Omental fat pad (tissue), 4 donors: ENCODE data around the gene KLHDC3. TPM values are rescaled to one million over a fixed set of nuclear protein-coding genes. Genes with fewer than 3 reads are reported as not detected.
"Not testable (repeated sequence)": the region's sequence is repeated elsewhere in the genome, so short reads cannot be mapped to it uniquely, and the experiment has no call there.

Source experiments
- ATAC-seq: fragments of 150-250 bp; one replicate; pipeline ENCODE4 v1.9.1; 2016; ENCODE audit warnings: mild to moderate bottlenecking, moderate library complexity; ENCODE audit not compliant: low FRiP score
- DNase-seq: peaks from one replicate; pipeline ENCODE4 v3.0.0-alpha.2; 2019; ENCODE audit warnings: low spot score
- total RNA-seq, 4 donors: library from RNA; depleted of rRNA; stranded (reverse); fragments of >200 nt; gene quantifications; one replicate each; pipeline ENCODE4 v1.1.0, GENCODE V29; 2016
- TF ChIP-seq, protein P1 (sequence below), 3 donors: fragments of 450-650 bp; IDR thresholded peaks; one replicate each; pipeline ENCODE4 v1.5.1; 2016 to 2017; ENCODE audit warnings: antibody characterized with exemption in 3 of 3, mild to moderate bottlenecking in 3 of 3, moderate library complexity in 2 of 3

The KLHDC3 gene
- total RNA-seq, 4 donors from 2014 or later = 58.0 to 106 (median 95.0) TPM

DNA sequence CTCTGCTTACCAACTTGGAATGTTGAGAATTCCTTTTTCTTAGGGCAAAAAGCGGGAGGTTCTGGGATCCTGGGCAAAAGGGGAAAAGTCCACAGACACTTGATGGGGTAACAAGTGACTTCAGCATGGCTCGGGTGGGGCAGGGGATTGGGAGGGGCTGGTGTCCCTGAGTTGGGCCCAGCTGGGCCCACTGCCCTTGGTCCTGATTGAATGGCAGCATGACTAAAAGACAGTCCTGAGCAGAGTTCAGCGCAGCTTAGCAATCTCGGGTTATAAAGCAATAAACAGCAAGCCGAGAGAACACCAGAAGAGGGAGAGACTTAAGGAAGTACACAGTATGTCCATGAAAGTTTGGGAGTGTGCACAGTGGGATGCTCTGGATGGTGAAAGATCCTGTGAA lies 24.1 kb upstream of the KLHDC3 start:
- TF ChIP-seq, protein P1, sequence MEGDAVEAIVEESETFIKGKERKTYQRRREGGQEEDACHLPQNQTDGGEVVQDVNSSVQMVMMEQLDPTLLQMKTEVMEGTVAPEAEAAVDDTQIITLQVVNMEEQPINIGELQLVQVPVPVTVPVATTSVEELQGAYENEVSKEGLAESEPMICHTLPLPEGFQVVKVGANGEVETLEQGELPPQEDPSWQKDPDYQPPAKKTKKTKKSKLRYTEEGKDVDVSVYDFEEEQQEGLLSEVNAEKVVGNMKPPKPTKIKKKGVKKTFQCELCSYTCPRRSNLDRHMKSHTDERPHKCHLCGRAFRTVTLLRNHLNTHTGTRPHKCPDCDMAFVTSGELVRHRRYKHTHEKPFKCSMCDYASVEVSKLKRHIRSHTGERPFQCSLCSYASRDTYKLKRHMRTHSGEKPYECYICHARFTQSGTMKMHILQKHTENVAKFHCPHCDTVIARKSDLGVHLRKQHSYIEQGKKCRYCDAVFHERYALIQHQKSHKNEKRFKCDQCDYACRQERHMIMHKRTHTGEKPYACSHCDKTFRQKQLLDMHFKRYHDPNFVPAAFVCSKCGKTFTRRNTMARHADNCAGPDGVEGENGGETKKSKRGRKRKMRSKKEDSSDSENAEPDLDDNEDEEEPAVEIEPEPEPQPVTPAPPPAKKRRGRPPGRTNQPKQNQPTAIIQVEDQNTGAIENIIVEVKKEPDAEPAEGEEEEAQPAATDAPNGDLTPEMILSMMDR (IDR thresholded peaks at IDR 0.05) = no peak
- no peak for DNase-seq
- no peak for ATAC-seq

DNA sequence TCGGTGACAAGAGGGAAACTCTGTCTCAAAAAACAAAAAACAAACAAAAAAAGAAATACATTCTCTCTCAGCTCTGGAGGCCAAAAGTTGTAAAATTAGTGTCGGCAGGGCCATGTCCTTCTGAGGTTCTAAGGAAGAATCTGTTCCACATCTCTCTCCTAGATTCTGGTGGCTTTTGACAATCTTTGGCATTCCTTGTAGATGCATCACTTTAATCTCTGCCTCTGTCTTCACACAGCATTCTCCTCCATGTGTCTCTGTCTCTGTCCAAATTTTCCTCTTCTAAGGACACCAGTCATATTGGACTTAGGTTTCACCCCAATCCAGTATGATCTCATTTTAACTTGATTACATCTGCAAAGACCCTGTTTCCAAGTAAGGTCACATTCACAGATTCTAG lies 20.6 kb upstream of the KLHDC3 start:
- no peak for ATAC-seq
- DNase-seq = no peak
- TF ChIP-seq, protein P1 (IDR thresholded peaks at IDR 0.05) = no peak

DNA sequence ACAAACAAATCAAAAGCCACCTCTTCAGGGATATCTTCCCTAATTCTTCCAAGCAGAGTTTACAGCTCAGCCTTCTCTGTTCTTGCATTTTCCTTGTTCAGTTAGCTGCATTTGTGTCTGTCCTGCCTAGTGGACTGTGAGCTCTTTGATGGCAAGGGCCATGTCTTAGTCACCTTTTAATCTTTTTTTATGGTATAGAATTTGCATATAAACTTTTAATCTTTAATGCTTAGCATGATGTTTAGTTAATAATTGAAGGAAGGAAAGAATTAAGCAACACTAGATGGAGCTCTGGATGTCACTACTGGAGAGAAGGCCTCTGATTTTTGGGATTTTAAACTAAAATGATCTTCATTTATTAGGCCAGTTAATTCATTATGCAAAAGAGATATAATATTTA lies 17.5 kb upstream of the KLHDC3 start:
- no peak for ATAC-seq
- TF ChIP-seq, protein P1 (IDR thresholded peaks at IDR 0.05) = no peak

DNA sequence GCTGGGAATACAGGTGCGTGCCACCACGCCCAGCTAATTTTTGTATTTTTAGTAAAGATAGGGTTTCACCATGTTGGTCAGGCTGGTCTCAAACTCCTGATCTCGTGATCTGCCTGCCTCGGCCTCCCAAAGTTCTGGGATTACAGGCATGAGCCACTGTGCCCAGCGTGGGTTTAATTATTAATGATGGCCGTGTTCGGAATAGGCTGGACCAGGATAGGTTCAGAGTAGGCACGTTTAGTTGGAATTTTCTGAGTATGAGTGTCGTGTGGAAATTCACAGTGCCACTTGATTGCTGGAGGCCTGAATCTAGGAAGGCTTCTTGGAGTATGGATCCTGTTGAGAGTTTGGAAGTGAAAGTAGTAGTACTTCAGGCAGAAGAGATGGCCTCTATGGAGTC lies 15.8 kb upstream of the KLHDC3 start:
- not testable (repeated sequence) for ATAC-seq, DNase-seq

More for the DNA sequence above, 17.5 kb upstream of the KLHDC3 start:
- DNase-seq = no peak

DNA sequence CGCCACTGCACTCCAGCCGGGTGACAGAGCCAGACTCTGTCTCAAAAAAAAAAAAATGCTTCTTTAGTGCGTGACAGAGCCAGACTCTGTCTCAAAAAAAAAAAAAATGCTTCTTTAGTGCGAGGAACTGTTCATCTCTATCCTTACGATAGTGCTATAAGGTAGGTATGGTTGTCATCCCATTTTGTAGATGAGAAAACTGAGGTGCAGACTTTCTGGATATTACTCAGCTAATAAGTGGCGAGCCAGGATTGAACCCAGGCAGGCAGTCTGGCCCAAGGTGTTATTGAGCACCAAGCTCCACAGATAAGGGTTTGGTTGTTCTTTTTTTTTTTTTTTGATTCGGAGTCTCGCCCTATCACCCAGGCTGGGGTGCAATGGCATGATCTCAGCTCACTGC lies 12.2 kb upstream of the KLHDC3 start:
- TF ChIP-seq, protein P1 (IDR thresholded peaks at IDR 0.05) = no peak
- ATAC-seq (no peak), DNase-seq (no peak)

DNA sequence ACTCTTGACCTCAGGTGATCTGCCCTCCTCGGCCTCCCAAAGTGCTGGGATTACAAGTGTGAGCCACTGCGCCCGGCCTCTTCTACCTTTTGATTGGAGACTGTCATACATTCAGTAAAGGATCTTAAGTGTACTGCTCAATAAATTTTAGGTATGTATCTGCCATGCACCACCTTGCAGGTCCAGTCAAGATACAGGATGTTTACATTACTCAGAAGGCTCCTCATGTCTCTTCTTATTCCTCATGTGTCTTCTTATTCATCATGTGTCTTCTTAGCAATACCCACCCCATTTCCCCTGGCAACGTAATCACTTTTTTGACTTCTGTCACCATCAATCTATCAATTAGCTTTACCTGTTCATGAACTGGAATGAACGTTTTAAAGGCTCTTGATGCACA lies 8.2 kb upstream of the KLHDC3 start:
- ATAC-seq (no peak), DNase-seq (no peak)
- TF ChIP-seq, protein P1 (IDR thresholded peaks at IDR 0.05) = no peak

DNA sequence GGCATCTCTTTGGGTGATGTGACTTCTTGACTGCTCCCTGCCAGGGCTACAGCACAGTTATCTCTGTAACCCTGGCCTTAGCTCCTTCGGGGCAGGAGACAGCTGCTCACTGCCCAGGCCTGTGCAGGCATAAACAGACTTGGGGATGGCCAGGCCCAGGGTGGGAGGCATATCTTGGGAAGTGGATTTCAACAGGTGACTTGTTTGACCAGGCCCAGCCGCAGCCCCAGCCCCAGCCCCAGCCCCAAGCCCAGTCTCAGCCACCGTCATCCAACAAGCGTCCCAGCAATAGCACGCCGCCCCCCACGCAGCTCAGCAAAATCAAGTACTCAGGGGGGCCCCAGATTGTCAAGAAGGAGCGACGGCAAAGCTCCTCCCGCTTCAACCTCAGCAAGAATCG lies 7.8 kb upstream of the KLHDC3 start:
- ATAC-seq = no peak
- TF ChIP-seq, protein P1 (IDR thresholded peaks at IDR 0.05) = no peak
- no peak for DNase-seq

DNA sequence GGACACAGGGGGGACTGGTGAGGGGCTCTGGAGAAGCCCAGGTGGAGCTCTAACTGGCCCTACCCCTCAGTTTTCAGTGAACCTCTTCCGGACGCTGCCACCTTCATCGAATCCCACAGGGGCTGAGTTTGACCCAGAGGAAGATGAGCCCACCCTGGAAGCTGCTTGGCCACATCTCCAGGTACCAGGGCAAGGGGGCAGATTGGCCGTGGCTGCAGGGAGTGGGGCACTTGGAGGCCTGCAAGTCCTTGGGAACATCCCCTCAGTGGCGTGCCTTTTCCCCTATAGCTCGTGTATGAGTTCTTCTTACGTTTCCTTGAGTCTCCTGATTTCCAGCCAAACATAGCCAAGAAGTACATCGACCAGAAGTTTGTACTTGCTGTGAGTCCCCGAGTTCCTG lies 6.9 kb upstream of the KLHDC3 start:
- no peak for ATAC-seq
- TF ChIP-seq, protein P1 (IDR thresholded peaks at IDR 0.05) = no peak

More for the DNA sequence above, 6.9 kb upstream of the KLHDC3 start:
- no peak for DNase-seq
